Retina (tissue), 1 donor: ENCODE results near the gene ATRIP.

Experiments used
- DNase-seq: peaks from one replicate; pipeline ENCODE4 v3.0.0-alpha.2; 2016

Gene ATRIP

GRCh38 chr3:48425281-48425812 lies 21.2 kb upstream of the ATRIP start:
- peak; percentile 62 for DNase-seq

- DNase-seq = no peak
Observed at GRCh38 chr3:48426401-48426909, 20.1 kb upstream of the ATRIP start.

- DNase-seq = peak; percentile 24
Observed at GRCh38 chr3:48426944-48427629, 19.4 kb upstream of the ATRIP start.

GRCh38 chr3:48427630-48427962 lies 18.9 kb upstream of the ATRIP start:
- DNase-seq = peak; percentile 36

- peak; percentile 17 for DNase-seq
Observed at GRCh38 chr3:48428088-48428571, 18.4 kb upstream of the ATRIP start.

- DNase-seq = peak; percentile 63
Observed at GRCh38 chr3:48428572-48429316, 17.8 kb upstream of the ATRIP start.

- peak; percentile 73 for DNase-seq
Observed at GRCh38 chr3:48429317-48429959, 17.1 kb upstream of the ATRIP start.

GRCh38 chr3:48429960-48430707 lies 16.4 kb upstream of the ATRIP start, which contains the start of gene PLXNB1:
Gene PLXNB1 (minus strand): TSS chr3:48430086. CDS start chr3:48424611, 5,475 bp downstream.
- DNase-seq = no peak

GRCh38 chr3:48430708-48431101 lies 15.8 kb upstream of the ATRIP start:
- DNase-seq = no peak

- no peak for DNase-seq
Observed at GRCh38 chr3:48431224-48432029, 15.1 kb upstream of the ATRIP start.

- DNase-seq = no peak
Observed at GRCh38 chr3:48432411-48433371, 13.8 kb upstream of the ATRIP start.

- DNase-seq = no peak
Observed at GRCh38 chr3:48433472-48434118, 12.9 kb upstream of the ATRIP start.

- no peak for DNase-seq
Observed at GRCh38 chr3:48434591-48435222, 11.8 kb upstream of the ATRIP start.

- DNase-seq = no peak
Observed at GRCh38 chr3:48435223-48435595, 11.3 kb upstream of the ATRIP start.

GRCh38 chr3:48435774-48436476 lies 10.6 kb upstream of the ATRIP start:
- DNase-seq = peak; percentile 87

- DNase-seq = no peak
Observed at GRCh38 chr3:48436477-48436787, 10.1 kb upstream of the ATRIP start.

- DNase-seq = no peak
Observed at GRCh38 chr3:48436855-48437254, 9.7 kb upstream of the ATRIP start.

GRCh38 chr3:48437812-48438211 lies 8.7 kb upstream of the ATRIP start:
- no peak for DNase-seq
